EH (cell line): ENCODE results near the gene STYXL1.
"Not testable (repeated sequence)": the region's sequence is repeated elsewhere in the genome, so short reads cannot be mapped to it uniquely, and the experiment has no call there.

Source experiments
- DNase-seq: peaks from one replicate; pipeline ENCODE4 v3.0.0-alpha.2; 2015; ENCODE audit warnings: low read depth

STYXL1 gene

DNA sequence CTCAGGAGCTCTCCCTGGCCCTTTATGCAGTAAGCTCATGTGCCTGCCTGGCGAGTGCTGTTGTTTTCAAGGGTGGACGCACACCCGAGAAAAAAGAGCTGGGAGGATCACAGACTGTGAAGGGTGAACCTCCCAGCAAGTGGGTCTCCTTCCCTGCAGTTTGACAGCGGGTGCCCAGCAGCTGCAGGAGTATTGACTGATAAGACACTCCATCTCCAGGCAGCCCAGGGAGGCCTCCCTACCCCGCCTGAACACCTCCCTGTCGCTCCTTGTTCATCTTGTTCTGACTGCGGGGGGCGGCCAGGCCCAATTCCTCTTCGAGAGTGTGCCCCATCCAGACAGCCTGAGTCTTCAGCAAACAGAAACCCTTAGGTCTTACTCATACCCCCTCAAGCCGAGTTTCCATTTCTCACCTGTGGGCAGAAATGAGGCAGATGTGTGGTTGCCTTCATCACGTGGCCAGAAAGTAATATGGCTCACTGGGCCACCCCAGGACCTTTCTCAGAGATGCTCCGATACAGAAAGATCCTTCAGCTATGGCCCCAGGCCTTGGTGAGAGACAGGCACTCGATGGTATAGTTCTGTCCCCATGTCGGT, 17.3 kb upstream of the STYXL1 start:
- DNase-seq, result no peak

DNA sequence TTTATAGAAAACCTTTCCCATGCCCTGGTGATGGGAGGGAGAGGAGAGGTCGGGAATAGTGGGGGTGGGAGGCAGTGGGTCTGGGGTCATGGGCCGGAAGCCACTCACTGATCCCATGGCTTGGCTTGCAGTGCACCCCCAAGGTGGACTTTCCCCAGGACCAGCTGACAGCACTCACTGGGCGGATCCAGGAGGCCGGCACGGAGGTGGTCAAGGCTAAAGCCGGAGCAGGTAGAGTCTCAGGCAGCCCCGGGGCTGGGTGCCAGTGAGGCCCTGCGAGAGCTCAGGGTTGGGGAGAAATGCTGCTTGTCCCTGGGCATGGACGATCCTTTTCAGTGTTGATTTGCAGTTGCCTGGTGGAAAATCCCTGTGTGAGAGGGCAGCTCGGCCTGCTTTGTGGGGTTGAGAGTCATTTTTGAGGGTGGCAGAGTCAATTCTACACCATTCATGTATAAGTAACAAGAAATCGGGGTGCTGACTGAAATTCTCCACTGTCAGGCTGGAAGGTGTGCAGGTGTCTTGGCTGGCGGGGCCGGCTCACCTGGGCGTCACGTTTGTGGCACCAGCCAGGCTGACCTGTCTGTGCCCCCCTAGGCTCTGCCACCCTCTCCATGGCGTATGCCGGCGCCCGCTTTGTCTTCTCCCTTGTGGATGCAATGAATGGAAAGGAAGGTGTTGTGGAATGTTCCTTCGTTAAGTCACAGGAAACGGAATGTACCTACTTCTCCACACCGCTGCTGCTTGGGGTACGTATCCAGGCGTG, 16.6 kb upstream of the STYXL1 start:
- DNase-seq, result no peak

- DNase-seq, result no peak
Observed at GRCh38 chr7:76063525-76063924, 15.7 kb upstream of the STYXL1 start.

DNA sequence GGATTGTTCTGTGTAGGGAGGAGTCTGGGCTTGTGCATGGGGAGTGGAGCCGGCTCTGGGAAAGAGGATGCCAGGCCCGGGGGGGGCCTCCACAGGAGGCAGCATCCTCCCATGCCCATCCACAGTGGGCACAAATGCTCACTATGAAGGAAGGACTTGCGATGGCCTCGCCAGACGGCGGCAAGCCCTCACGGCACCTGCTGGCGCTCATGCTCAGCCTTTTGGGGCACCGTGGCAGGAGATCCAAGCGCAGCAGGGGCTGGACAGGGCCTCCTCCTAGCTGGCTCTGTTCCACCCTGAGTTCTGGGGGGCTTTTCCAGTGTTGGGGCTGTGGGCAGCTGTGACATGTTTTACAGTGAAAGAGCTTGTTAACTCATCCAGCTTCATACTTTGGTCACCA, 15.3 kb upstream of the STYXL1 start:
- DNase-seq, result no peak

DNA sequence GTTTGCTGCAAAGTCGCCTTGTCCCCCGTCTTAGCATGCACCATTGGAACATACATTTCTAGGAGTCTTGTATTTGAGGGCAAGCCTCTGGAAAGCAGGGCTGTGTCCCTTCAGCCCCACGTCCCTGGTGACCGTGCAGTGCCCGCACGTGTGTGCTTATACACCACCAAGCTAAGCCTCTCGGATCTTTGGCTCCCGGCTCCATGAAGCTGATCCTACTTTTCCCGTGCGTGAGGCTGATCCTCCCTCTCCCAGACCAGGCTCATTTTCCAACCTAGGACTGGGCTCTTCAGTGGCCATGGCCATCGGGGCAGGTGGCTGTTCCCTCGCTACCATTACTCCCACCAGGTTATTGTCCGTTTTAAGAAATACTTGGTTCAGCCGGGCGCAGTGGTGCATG, 14.5 kb upstream of the STYXL1 start:
- no peak for DNase-seq

DNA sequence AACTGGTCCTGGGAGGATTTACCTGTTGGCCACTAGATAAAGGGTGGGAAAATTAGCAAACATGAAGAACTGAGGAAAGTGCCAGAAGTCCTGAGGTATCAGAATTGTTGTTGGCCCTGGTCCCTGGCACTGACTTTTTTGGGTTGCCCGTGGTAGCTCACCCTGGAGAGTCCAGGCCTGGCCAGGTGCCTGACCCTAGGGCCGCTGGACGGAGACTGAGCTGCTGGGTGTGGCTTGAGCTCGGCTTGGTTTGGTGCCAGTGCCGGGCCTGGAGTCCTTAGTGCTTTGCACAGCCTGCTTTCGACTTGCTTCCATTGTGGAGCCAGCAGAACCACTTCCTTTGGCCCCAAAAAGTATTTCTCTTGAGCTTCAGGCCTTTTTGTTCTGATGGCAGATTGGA, 13.0 kb upstream of the STYXL1 start:
- DNase-seq, result no peak

DNA sequence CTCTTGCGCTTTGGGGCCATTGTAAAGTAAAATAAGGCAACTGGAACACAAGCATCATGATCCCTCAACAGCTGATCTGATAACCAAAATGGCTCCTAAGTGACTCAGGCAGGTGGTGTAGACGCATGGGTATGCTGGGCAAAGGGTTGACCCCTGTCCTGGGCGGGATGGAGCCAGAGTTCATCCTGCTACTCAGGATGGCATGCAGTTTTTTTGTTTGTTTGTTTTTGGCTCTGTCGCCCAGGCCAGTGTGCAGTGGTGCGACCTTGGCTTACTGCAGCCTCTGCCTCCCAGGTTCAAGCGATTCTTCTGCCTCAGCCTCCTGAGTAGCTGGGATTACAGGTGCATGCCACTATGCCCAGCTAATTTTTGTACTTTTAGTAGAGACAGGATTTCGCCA, 10.9 kb upstream of the STYXL1 start:
- not testable (repeated sequence) for DNase-seq

DNA sequence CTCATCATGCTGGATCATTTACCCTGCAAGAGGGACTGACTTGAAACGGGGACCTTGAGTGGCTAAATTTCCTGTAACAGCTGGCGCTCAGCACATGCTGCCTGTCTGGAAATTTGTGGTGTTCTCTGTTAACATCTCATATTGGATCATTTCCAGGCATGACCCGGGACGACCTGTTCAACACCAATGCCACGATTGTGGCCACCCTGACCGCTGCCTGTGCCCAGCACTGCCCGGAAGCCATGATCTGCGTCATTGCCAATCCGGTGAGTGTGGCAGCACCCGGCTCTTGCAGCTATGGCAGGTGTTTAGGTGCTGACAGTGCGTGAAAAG, 10.0 kb upstream of the STYXL1 start:
- DNase-seq, result no peak

GRCh38 chr7:76057103-76057812, 9.5 kb upstream of the STYXL1 start:
- DNase-seq, result no peak

- no peak for DNase-seq
Observed at GRCh38 chr7:76056241-76056640, 8.4 kb upstream of the STYXL1 start.

- peak; percentile 60 for DNase-seq
Observed at GRCh38 chr7:76054123-76055120, 6.6 kb upstream of the STYXL1 start.

DNA sequence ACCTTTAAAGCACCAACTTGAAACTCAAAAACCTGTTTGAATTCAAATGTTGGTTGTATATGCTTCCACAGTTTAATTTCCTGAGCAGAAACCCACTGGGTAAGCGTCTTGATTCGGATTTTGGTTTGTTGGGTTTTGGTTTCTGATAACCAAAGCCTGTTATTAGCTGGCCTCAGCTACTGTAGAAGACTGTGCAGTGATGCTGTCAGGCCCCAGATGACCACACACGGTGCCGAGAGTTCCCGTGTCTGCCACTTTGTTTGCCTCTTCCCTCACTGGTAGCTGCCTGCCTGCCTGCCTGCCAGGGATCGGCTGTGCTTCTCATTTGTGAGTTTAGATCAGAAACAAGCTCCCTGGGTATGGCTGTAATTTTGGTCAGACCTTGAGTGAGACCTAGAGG, 5.7 kb upstream of the STYXL1 start:
- no peak for DNase-seq

DNA sequence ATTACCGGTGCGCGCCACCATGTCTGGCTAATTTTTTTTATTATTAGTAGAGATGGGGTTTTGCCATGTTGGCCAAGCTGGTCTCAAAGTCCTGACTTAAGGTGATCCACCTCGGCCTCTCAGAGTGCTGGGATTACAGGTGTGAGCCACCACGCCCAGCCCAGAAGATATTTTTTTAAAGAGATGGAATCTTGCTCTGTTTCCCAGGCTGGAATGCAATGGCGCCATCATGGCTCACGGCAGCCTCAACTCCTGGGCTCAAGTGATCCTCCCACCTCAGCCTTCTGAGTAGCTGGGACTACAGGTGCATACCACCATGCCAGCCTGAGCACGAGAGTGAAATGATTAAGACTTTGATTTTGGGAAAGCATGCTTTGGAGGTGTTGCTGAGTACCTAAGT, 4.9 kb upstream of the STYXL1 start:
- DNase-seq, result not testable (repeated sequence)

DNA sequence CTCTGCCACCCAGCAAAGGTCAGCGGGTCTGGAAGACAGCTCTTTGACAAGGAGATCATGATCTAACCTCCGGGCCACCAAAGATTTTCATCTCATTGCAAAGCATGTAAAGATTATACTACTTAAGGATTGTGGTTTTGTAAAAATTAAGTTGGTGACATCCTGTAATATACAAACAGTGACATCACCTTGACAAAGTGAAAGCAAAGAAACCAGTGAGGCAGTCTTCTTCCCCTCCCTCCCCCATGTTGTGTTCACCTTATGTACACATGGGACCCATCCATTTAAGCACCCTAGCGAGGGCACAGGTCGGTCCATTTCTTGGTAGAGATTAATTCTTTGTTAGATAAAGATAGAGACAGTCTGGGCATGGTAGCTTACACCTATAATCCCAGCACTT, 4.0 kb upstream of the STYXL1 start:
- DNase-seq, result no peak

GRCh38 chr7:76050545-76050944, 2.7 kb upstream of the STYXL1 start:
- no peak for DNase-seq

DNA sequence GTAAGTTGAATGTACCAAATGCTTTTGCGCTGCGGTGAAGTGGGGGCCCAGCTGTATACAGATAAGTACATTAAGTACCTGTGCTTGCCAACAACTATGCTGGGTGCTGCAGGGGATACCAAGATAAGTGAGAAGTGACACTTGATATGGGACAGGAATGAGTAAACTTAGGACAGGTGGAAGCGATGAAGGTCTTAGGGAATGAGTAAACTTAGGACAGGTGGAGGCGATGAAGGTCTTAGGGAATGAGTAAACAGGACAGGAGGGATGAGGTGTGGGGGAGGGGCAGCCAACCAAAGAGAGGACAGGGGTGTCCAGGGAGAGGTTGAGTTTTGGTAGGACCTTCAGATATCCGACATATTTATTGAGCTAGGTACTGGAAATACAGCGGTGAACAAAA, 1.5 kb upstream of the STYXL1 start:
- no peak for DNase-seq

GRCh38 chr7:76048668-76048988, 828 bp upstream of the STYXL1 start:
- no peak for DNase-seq

GRCh38 chr7:76047305-76047810, 442 bp downstream of the STYXL1 start:
- peak; percentile 26 for DNase-seq

DNA sequence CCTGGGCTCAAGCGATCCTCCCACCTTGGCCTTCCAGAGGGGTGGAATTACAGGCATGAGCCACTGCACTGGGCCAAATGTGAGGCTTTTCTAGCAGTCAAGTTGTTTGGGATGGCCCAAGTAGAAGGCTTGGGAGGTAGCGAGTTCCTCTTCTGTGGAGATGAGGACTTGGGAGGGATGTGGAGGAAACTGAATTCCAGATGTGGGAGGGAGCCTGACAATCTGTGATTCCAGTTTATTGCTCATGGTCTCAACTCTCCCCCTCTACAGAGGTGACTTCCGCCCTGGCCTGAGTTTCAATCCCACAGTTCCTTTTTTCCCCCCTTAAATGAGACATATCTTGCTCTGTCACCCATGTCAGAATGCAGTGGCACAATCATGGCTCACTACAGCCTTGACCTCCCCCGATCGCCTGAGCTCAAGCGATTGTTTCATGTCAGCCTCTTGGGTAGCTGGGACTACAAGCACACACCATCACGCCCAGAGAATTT, 3.4 kb downstream of the STYXL1 start:
- DNase-seq, result no peak

DNA sequence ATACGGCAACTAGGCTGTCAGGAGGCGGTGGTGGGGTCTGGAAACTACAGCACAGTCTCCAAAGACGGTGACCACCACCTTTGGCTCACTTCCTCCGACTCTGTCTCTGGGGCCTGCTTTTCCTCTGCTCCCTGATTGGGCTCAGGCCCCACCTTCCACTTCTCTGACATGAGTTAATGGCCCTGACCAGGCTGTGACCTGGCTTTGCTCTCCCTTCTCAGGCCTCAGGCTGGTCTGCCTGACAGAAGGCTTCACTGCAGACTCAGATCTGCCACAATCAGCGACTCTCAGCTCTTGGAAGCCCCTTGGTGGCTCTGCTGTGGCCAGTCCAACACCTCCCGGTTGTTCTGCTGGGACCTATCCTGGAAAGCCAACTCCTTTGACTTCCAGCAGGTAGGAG, 7.7 kb downstream of the STYXL1 start:
- DNase-seq, result no peak

DNA sequence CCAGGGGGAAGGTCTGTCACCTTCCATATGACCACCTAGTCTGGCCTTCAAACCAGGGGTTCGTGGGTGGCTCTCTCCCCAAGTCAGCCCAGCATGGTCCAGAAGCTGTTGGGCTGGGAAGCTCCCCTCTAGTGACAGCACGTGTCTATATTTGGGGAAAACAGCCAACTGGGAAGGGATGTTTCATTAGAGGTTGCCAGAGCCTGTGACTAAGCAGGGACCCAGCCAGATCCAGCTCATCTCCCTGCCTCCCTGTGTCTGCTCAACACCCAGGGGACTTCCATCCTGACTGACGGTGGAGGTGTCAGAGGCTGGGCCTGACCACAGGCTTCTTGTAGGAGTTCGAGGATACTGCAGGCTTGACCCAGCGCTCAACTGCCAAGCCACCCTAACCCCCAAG, 10.5 kb downstream of the STYXL1 start:
- DNase-seq, result peak; percentile 94

DNA sequence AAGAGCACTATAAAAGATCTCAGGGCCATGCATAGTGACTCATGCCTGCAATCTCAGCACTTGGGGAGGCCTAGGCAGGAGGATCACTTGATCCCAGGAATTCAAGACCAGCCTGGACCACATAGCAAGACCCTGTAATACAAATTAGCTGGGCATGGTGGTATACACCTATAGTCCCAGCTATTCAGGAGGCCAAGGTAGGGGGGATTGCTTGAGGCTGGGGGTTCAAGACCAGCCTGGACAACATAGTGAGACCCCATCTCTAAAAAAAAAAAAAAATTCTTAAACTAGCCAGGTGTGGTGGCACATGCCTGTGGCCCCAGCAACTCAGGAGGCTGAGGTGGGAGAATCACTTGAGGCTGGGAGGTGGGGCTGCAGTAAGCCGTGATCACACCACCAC, 15.8 kb downstream of the STYXL1 start:
- no peak for DNase-seq
